Medulla oblongata (tissue), 1 donor: ENCODE results near the gene PDE4B.

Experiments
- DNase-seq: peaks from one replicate; pipeline ENCODE4 v3.0.0-alpha.2; 2015; ENCODE audit errors: extremely low spot score

PDE4B gene

GRCh38 chr1:66182026-66182425 is 389.3 kb downstream of the PDE4B start:
- no peak for DNase-seq

GRCh38 chr1:66182551-66183178 is 390.0 kb downstream of the PDE4B start:
- DNase-seq, result peak; percentile 54

- no peak for DNase-seq
These were observed 390.7 kb downstream of the PDE4B start for GRCh38 chr1:66183400-66183799.

- DNase-seq, result no peak
These were observed 404.4 kb downstream of the PDE4B start for GRCh38 chr1:66197120-66197519.

- DNase-seq, result peak; percentile 78
These were observed 405.1 kb downstream of the PDE4B start for GRCh38 chr1:66197785-66198184.

GRCh38 chr1:66206563-66207144 is 414.0 kb downstream of the PDE4B start:
- no peak for DNase-seq

- peak; percentile 36 for DNase-seq
These were observed 414.8 kb downstream of the PDE4B start for GRCh38 chr1:66207484-66207883.

- DNase-seq, result no peak
These were observed 415.9 kb downstream of the PDE4B start for GRCh38 chr1:66208632-66209031.

GRCh38 chr1:66210635-66211244 is 418.0 kb downstream of the PDE4B start:
- no peak for DNase-seq

GRCh38 chr1:66211521-66211920 is 418.8 kb downstream of the PDE4B start:
- DNase-seq, result no peak

GRCh38 chr1:66213491-66213890 is 420.8 kb downstream of the PDE4B start:
- DNase-seq, result no peak

- no peak for DNase-seq
These were observed 422.2 kb downstream of the PDE4B start for GRCh38 chr1:66214901-66215300.

GRCh38 chr1:66217021-66217420 is 424.3 kb downstream of the PDE4B start:
- DNase-seq, result no peak

- no peak for DNase-seq
These were observed 424.9 kb downstream of the PDE4B start for GRCh38 chr1:66217561-66217960.

GRCh38 chr1:66220477-66220876 is 427.8 kb downstream of the PDE4B start:
- DNase-seq, result no peak

- no peak for DNase-seq
These were observed 431.0 kb downstream of the PDE4B start for GRCh38 chr1:66223681-66224080.

- no peak for DNase-seq
These were observed 434.3 kb downstream of the PDE4B start for GRCh38 chr1:66226985-66227384.

GRCh38 chr1:66227966-66228365 is 435.3 kb downstream of the PDE4B start:
- no peak for DNase-seq

GRCh38 chr1:66231217-66231616 is 438.5 kb downstream of the PDE4B start:
- DNase-seq, result no peak

GRCh38 chr1:66231681-66232463 is 439.2 kb downstream of the PDE4B start:
- no peak for DNase-seq

GRCh38 chr1:66237042-66237441 is 444.3 kb downstream of the PDE4B start:
- DNase-seq, result no peak

GRCh38 chr1:66237722-66238479 is 445.2 kb downstream of the PDE4B start:
- no peak for DNase-seq
